ENCODE data around the gene DEFB126. TPM values are rescaled to one million over a fixed set of nuclear protein-coding genes. Genes with fewer than 3 reads are reported as not detected.
"Not testable (repeated sequence)": the region's sequence is repeated elsewhere in the genome, so short reads cannot be mapped to it uniquely, and the experiment has no call there.

The DEFB126 gene, protein sequence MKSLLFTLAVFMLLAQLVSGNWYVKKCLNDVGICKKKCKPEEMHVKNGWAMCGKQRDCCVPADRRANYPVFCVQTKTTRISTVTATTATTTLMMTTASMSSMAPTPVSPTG
- not detected in 2 replicates for total RNA-seq

DNA sequence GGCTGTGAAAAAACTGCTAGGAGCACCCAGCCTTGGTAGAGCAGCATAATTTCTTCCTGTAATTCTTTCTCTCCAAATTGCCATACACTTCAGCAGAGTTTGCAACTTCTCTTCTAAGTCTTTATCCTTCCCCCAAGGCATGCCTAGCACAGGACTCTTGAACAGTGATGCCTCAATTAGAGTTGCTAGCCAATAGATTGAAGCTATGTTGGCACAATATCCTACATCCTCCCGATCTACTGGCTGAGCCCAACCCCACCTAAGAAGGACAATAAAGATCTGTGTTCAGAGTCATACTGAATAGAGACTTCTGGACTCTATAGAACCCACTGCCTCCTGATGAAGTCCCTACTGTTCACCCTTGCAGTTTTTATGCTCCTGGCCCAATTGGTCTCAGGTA, at the start of gene DEFB126:
Gene DEFB126, plus strand, starts transcription at position 301 of the 400 bp plus-strand sequence. Its CDS starts 39 bp downstream, at position 340.
- DNase-seq, result no peak

DNA sequence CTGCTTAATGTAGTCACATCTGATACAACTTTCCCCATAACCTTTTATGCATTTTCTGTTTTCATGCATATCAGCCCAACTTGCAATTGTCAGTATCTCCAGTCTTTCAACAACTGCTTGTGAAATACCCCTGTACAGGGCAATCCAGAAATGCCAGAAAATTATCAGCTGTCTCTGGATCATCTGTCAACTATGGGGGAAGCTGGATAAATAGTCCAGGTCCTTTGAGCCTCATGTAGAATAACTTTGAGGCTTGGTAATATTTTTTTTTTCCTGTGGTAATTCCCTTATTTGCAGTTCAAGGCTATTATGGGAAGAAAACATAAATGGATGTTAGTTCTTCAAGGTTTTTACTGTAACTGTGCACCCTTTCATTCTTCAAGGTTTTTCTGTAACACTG, 48.7 kb upstream of the DEFB126 start:
- DNase-seq, result no peak

DNA sequence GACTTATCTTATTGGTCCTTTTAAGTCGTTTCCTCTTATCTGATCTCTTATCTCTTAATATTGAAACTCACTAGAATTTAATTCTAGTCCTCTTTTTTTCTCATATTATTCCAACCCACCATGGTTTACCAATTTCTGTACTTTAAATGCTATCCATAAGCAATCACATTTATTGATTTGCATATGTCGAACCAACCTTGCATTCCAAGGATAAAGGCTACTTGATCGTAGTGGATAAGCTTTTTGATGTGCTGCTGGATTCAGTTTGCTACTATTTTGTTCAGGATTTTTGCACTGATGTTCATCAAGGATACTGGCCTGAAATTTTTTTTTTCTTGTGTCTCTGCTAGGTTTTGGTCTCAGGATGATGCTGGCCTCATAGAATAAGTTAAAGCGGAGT, 47.2 kb upstream of the DEFB126 start:
- DNase-seq, result no peak

DNA sequence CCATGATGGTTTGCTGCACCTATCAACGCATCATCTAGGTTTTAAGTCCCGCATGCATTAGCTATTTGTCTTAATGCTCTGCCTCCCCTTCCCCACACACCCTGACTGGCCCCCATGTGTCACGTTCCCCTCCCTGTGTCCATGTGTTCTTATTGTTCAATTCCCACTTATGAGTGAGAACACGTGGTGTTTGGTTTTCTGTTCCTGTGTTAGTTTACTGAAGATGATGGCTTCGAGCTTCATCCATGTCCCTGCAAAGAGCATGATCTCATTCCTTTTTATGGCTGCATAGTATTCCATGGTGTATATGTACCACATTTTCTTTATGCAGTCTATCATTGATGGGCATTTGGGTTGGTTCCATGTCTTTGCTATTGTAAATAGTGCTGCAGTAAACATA, 44.7 kb upstream of the DEFB126 start:
- not testable (repeated sequence) for DNase-seq

DNA sequence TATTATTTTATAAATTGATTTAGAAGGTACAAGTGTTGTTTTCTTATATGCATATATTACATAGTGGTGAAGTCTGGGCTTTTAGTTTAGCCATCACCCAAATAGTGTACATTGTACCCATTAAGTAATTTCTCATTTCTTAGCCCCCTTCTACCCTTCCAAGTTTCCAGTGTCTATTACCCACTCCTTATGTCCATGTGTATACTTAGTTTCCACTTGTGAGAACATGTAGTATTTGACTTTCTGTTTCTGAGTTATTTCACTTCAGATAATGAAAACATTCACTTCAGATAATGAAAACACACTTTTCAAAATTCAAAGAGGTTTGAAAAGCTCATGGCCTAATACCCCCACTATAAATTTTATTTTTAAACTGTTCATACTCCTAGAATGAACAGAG, 40.4 kb upstream of the DEFB126 start:
- DNase-seq, result no peak

DNA sequence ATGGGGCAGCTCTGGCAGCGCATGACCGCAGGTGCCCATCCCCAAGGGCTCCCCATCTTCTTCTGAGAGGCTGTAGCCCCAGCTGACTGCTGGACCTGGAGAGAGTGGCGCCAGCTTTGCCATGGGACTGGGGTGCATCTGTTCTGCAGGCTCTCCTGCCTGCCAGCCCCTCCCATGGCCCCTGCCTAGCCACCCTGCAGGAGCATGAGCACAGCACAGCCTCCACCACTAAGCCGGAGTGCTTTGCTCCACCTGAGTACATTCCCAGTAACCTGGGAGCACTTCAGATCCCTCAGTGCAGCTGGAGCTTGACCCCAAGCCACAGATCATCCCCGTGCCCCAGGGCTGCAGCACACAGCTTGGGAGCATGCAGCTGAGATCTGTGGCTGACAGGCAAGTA, 38.9 kb upstream of the DEFB126 start:
- no peak for DNase-seq

DNA sequence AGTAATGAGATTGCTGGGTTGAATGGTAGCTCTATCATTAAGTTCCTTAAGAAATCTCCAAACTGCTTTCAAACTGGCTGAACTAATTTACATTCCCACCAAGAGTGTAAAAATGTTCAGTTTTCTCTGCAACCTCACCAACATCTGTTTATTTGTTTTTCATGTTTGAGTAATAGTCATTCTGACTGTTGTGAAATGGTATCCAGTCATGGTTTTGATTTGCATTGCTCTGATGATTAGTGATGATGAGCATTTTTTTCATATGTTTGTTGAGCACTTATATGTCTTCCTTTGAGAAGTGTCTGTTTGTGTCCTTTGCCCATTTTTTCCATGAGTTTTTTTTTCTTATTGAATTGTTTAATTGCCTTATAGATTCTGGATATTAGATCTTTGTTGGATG, 30.0 kb upstream of the DEFB126 start:
- DNase-seq, result no peak

DNA sequence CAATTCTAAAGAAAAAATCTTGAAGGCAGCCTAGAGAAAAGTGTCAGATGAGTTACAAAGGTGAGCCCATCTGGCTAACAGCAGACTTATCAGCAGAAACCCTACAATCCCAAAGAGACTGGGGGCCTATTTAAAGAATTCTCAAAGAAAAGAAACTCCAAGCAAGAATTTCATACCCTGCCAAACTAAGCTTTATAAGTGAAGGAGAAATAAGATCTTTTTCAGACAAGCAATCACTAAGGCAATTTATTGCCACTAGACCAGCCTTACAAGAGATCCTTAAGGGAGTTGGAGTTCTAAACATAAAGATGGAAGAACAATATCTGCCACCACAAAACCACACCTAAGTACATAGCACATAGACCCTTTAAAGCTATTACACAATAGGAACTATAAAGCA, 24.9 kb upstream of the DEFB126 start:
- DNase-seq, result no peak

DNA sequence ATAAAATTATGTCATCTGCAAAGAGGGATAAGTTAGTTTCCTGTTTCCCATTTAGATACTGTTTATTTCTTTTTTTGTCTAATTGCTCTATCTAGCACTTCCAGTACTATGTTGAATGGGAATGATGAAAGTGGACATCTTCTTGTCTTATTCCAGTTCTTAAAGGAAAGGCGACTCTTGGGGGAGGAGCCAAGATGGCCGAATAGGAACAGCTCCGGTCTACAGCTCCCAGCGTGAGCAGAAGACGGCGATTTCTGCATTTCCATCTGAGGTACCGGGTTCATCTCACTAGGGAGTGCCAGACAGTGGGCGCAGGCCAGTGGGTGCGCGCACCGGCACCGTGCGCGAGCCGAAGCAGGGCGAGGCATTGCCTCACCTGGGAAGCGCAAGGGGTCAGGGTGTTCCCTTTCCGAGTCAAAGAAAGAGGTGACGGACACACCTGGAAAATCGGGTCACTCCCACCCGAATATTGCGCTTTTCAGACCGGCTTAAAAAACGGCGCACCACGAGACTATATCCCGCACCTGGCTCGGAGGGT, 12.5 kb upstream of the DEFB126 start:
- not testable (repeated sequence) for DNase-seq

DNA sequence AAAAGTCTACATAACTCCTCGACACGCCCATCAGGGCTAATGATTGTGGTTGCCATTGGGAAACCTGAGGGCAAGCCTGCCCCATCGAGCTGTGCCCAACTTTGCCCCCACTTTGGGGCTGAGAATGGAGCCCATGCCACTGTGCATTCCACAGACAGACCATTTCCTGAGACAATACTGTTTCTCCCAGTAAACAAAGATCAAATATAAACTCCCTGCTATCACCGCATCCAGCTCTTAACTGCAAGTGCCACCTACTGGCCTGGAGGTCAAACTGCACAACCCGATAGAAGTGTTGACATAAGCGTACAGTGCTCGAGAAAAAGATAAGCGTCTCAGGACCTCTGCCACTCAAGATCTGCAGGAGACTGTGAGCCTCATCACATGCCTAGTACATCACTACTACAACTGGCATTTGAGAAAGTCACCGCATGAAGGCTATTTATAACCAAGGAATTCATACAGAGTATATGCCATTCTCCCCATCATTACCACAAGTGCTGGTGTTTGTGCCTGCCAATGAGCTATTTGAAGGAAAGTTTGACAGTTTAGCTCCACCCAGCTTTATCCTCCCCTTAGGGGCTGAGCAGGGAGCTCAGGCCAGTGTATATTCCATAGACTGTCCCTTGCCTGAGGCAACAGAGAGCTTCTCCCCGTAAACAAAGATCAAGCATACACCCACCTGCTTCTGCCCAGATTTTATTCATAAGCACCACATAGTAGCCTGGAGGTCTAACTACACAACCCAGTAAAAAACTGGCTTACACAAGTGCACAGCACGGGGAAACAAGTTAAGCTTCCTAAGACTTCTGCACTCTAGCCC, 4.5 kb upstream of the DEFB126 start:
- DNase-seq, result peak; percentile 3

DNA sequence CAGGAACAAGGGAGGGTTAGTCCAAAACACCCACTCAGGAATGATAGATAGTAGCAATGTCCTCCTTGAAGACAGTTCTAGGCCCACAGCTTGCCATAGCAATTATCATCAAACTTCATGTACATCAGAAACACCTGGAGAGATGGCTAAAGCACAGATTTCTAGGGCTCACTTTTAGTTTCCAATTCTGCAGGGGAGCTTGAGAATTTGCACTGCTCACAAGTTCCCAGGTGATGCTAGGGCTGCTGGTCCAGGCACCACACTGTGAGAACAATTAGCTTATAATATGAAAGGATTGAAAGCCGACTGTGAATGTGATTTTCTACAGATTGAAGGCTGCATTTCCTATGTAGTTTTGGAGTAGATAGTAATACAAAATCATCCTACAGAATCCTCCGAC, 3.5 kb downstream of the DEFB126 start:
- no peak for DNase-seq

DNA sequence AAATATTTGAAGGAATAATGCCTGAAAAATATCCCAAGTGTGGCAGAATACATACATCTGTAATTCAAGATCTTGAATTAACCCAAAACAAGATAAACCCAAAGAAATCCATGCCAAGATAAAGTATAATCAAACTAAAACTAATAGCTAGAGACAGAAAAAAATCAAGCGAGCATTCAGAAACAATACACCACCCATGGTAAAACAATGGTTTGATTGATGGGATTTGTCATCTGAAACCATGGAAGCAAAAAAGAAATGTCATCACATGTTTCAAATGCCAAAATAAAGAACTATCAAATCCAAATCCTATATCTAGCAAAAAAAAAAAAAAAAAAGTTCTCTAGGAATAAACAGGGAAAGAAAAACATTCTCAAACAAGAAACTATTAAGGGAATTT, 9.7 kb downstream of the DEFB126 start:
- no peak for DNase-seq

DNA sequence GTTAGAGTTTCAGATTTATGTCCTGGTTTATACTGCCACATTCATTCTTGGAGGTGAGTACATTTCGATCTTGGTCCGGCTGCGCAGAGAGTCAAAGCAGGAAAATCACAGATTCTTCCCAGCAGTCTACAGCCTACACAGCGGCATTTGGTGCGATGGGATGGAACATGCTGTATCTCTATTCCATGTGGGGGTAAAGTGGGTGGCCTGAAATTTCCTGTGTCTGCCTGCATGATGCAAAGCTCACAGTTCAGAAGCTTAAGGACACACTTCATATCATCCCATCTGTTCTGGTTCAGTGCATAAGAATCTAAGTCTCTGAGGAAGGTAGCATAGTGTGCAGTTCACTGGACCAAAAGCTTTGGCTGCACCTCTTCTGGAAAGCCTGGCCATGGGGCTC, 14.8 kb downstream of the DEFB126 start, which contains the start of gene DEFB127:
Gene DEFB127, plus strand, starts transcription at position 301 of the 400 bp plus-strand sequence. Its CDS starts 91 bp downstream, at position 392.
- no peak for DNase-seq

DNA sequence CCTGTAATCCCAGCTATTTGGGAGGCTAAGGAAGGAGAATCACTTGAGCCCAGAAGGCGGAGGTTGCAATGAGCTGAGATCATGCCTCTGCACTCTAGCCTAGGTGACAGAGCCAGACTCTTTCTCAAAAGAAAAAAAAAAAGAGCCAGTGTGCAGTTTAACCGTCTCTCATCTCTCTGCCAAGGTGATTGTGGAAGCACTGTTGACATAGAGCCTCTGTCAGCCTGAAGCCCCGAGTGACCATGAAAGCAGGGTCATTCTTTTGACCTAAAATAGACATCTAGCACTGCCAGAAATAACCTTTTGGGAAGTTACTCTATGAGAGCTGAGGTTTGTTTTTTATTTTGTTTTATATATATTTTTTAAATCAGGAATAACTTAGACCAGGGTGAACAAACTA, 22.2 kb downstream of the DEFB126 start:
- no peak for DNase-seq

DNA sequence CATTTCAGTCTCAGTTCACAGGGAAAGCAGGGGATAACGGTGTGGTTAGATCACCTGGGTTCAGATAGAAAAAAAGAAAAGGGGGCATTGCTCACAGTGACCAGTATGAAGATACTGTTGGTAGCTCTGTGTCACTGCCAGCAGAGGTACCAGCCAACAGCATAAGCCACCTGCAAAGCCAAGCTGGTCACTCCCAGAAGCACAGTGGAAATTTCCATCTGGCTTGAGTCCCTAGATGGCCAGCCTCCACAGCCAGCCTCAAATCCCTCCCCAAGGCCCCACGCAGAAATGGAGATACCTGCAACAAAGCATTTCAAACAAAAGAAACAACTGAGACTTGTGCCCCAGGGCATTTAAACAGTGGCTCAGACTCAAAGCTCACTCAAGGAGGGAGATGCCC, 26.5 kb downstream of the DEFB126 start:
- no peak for DNase-seq

DNA sequence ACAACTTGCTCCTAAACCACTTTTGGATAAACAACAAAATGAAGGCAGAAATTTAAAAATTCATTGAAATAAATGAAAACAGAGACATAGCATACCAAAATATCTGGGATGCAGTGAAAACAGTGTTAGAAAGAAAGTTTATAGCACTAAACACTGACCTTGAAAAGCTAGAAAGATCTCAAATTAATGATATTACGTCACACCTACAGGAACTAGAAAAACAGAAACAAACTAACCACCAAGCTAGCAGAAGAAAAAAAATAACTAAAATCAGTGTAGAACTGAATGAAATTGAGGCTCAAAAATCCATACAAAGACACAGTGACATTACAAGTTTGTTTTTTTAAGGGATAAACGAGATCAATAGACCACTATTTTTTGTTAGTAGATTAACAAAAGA, 41.9 kb downstream of the DEFB126 start:
- DNase-seq, result no peak

DNA sequence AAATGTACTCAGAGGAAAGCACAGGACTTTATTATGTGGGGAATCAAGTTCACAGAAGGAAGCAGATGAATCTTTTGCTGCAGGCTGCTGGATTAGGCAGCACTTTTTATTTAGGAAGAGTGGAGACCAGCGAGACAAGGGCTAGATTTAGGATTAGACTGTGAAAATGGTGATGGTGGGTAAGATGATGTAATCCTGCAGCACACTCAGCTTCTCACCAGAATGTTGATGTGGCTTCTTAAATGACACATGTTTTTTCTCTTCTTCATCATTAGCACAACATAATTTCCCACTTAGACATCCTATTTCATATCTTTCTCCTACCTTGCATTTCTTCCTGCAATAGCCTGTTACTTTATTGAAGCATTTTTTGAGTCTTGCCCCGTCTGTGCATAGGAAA, 45.3 kb downstream of the DEFB126 start:
- DNase-seq, result no peak

DNA sequence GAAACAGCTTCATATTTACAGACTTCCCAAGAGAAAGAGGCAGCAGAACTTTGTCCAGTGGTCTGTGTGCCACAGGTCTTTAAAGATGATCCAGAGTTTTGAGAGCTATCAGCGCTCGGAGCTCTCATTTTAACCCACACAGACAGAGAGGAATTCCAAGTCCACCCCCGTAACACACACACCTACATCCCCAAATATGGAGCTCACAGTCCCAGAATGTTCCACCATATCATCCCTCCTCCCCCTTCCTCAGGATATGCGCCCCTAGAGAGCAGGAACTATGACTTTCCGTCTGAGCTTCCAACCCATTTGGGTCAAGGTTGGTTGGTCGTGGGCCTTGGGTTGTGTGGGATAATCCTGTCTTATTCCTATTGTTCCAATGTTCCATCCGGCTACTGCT, 47.2 kb downstream of the DEFB126 start, which contains the start of gene DEFB128:
Gene DEFB128, minus strand, starts transcription at position 101 of the 400 bp plus-strand sequence. Its CDS starts 88 bp downstream, at position 13.
- no peak for DNase-seq

Other genes with a start within 250 kb of the DEFB126 start
- not detected in 2 replicates for gene DEFB125, start 54.9 kb upstream of the DEFB126 start, total RNA-seq
- gene DEFB127, start 14.9 kb downstream of the DEFB126 start, total RNA-seq, result not detected in 2 replicates
- not detected in 2 replicates for gene DEFB128, start 47.1 kb downstream of the DEFB126 start, total RNA-seq
- gene DEFB129, start 84.7 kb downstream of the DEFB126 start, total RNA-seq, result not detected in 2 replicates
- gene DEFB132, start 115.1 kb downstream of the DEFB126 start, total RNA-seq, result not detected in 2 replicates
- 3.2 and 6.7 TPM in 2 replicates for gene C20orf96, start 148.2 kb downstream of the DEFB126 start, total RNA-seq
- gene ZCCHC3, start 155.0 kb downstream of the DEFB126 start, total RNA-seq, result 18.8 and 23.8 TPM in 2 replicates
- gene SOX12, start 183.0 kb downstream of the DEFB126 start, total RNA-seq, result 4.4 and 8.1 TPM in 2 replicates
- 18.0 and 40.2 TPM in 2 replicates for gene NRSN2, start 204.5 kb downstream of the DEFB126 start, total RNA-seq
- 49.2 and 62.1 TPM in 2 replicates for gene TRIB3, start 238.2 kb downstream of the DEFB126 start, total RNA-seq

Measured in dermis blood vessel endothelial cell (primary cell).